Kidney epithelial cell (primary cell): Measurements from ENCODE around the gene CKLF. TPM values are rescaled to one million over a fixed set of nuclear protein-coding genes. Genes with fewer than 3 reads are reported as not detected.

Experiments used
- DNase-seq: peaks from one replicate; pipeline ENCODE4 v3.0.0-alpha.2; 2010; ENCODE audit warnings: low read depth
- H3K27me3 ChIP-seq: 2 replicates; pipeline ENCODE4 v1.6.0; 2011; ENCODE audit warnings: low read length; ENCODE audit not compliant: control insufficient read depth, insufficient read depth
- H3K36me3 ChIP-seq: 2 replicates; pipeline ENCODE4 v1.5.1; 2011; ENCODE audit warnings: low read length; ENCODE audit not compliant: control insufficient read depth, insufficient read depth
- H3K4me3 ChIP-seq: 2 replicates; pipeline ENCODE4 v1.5.1; 2011; ENCODE audit warnings: low read depth, mild to moderate bottlenecking, control low read depth, low read length
- total RNA-seq: library from RNA; depleted of rRNA; stranded (reverse); fragments of >200 nt; gene quantifications from 2 replicates; pipeline ENCODE4 v1.2.3, GENCODE V29; 2015
- TF ChIP-seq, protein P1 (sequence below): IDR thresholded peaks from 2 replicates; pipeline ENCODE4 v1.5.1; 2011; ENCODE audit warnings: mild to moderate bottlenecking, moderate library complexity, low read length, control low read depth, inconsistent platforms; ENCODE audit not compliant: insufficient read depth, poor library complexity, severe bottlenecking

Gene CKLF
- total RNA-seq, 1 donor from 2014 or later: 129 TPM

- H3K36me3 ChIP-seq: peaks cover 1% of the 10 kb centered on the region
- no peaks in the 10 kb centered on the region for H3K27me3 ChIP-seq
- H3K4me3 ChIP-seq: no peak overlapping the region
- peak; percentile 99 for DNase-seq
- TF ChIP-seq, protein P1, sequence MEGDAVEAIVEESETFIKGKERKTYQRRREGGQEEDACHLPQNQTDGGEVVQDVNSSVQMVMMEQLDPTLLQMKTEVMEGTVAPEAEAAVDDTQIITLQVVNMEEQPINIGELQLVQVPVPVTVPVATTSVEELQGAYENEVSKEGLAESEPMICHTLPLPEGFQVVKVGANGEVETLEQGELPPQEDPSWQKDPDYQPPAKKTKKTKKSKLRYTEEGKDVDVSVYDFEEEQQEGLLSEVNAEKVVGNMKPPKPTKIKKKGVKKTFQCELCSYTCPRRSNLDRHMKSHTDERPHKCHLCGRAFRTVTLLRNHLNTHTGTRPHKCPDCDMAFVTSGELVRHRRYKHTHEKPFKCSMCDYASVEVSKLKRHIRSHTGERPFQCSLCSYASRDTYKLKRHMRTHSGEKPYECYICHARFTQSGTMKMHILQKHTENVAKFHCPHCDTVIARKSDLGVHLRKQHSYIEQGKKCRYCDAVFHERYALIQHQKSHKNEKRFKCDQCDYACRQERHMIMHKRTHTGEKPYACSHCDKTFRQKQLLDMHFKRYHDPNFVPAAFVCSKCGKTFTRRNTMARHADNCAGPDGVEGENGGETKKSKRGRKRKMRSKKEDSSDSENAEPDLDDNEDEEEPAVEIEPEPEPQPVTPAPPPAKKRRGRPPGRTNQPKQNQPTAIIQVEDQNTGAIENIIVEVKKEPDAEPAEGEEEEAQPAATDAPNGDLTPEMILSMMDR: no peak
These were observed 35.4 kb upstream of the CKLF start for GRCh38 chr16:66516808-66517585.

GRCh38 chr16:66517586-66518263 lies 34.7 kb upstream of the CKLF start:
- TF ChIP-seq, protein P1: no peak
- H3K4me3 ChIP-seq: no peak overlapping the region
- no peaks in the 10 kb centered on the region for H3K27me3 ChIP-seq
- no peak for DNase-seq
- H3K36me3 ChIP-seq: peaks cover 1% of the 10 kb centered on the region

DNA sequence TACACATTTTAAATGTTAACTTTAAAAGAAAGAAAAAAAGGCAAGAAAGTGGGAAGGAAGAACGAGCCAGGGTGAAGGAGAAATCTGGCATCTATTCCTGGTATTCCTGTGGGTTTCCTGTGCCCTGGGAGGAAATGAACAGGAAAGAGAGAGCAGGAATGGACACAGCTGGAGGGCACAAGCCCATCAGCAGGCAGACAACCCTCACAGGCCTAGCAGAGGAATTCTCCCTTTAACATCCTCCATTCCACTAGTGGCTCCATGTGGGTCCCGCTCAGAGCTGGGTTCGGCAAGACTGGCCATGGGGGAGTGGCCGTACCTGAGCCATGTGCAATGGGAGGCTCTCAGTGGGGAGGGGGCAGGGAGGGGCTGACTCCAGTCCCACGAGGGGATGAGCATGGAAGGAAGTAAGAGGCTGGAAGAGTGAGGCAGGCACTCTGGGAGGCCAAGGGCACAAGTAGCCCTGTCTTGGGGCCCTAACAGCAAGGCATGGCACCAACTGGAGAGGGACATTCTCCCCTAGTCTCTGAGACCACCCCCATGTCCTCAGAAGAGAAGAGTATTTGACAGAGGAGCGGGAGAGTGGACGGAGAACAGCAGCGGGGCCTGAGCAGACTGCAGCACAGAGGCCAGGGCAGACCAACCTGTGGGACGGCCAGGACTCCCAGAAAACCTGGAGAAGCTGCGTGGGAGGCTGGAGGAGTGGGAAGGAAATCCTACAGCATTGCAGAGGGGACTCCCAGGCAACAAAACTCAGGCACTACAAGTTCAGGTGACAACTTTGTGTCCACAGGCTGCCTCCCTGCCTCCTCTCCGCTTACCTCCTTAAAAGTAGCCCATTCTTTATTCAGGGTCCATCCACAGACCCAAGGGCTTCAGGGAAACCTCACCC lies 32.6 kb upstream of the CKLF start:
- no peak for DNase-seq
- TF ChIP-seq, protein P1: no peak
- Histone ChIP-seq H3K4me3 (no peak overlapping the region), H3K36me3 (peaks cover 1% of the 10 kb centered on the region), H3K27me3 (no peaks in the 10 kb centered on the region)

GRCh38 chr16:66520406-66521170 lies 31.8 kb upstream of the CKLF start:
- TF ChIP-seq, protein P1: no peak
- H3K36me3 ChIP-seq: peaks cover 1% of the 10 kb centered on the region
- no peaks in the 10 kb centered on the region for H3K27me3 ChIP-seq
- H3K4me3 ChIP-seq: no peak overlapping the region
- DNase-seq: no peak

DNA sequence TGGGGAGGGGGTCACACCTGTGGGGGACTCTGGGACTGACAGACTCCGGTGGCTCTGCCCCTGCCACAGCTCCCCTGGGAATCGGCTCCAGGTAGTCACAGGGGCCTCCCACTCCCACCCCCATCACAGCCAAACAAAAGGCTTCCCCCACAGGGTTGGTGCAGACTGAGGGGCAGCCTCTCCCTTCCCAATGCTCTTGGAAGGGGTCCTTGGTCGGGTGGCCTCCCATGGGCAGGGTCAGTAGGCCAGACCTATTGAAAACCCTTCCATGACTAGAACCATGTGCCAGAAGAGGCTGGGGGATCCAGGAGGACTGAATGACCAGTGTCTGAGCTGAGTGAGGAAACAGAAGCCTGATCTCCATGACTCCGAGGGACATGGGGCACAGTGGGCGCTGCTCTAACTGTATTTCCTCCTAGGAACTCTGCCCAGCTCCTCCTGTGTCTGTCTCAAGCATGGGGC lies 31.1 kb upstream of the CKLF start:
- peaks cover 1% of the 10 kb centered on the region for H3K36me3 ChIP-seq
- no peaks in the 10 kb centered on the region for H3K27me3 ChIP-seq
- DNase-seq: no peak
- no peak overlapping the region for H3K4me3 ChIP-seq
- TF ChIP-seq, protein P1: no peak
